ENCODE data around the gene ABCC1.

- no peak for TF ChIP-seq CTCF (IDR thresholded peaks at IDR 0.05)
- no peak for TF ChIP-seq POLR2AphosphoS5 (IDR thresholded peaks at IDR 0.05)
Measured at GRCh38 chr16:16015849-16016248, 66.4 kb downstream of the ABCC1 start.
